Activated CD8-positive, alpha-beta memory T cell treated with anti-CD3 and anti-CD28 coated beads, Interleukin-2, amount 50 U/mL, for 1 hour (primary cell): ENCODE measurements around the gene BFSP1.

Experiments used
- DNase-seq: peaks from one replicate; pipeline ENCODE4 v3.0.0-alpha.2; 2020; ENCODE audit errors: extremely low read depth

Gene BFSP1

DNA sequence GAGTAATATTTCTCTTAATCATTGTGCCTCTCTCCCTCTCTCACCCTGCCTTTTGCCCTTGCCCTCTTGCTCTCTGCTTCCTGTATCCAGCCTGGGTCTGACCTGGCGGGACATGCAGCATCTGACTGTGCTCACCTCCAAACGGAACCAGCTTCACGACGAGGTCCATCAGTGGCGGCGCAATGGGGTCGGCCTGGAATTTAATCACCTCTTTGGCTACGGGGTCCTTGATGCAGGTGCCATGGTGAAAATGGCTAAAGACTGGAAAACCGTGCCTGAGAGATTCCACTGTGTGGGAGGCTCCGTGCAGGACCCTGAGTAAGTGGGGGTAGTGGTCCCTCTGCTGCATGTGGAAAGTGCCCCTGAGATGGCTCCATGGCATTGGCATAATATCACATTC is 65.9 kb downstream of the BFSP1 start:
- no peak for DNase-seq

- no peak for DNase-seq
These were observed 67.5 kb downstream of the BFSP1 start for GRCh38 chr20:17463711-17464110.

GRCh38 chr20:17461941-17462340 is 69.2 kb downstream of the BFSP1 start:
- no peak for DNase-seq

- no peak for DNase-seq
These were observed 71.1 kb downstream of the BFSP1 start for GRCh38 chr20:17460119-17460518.

DNA sequence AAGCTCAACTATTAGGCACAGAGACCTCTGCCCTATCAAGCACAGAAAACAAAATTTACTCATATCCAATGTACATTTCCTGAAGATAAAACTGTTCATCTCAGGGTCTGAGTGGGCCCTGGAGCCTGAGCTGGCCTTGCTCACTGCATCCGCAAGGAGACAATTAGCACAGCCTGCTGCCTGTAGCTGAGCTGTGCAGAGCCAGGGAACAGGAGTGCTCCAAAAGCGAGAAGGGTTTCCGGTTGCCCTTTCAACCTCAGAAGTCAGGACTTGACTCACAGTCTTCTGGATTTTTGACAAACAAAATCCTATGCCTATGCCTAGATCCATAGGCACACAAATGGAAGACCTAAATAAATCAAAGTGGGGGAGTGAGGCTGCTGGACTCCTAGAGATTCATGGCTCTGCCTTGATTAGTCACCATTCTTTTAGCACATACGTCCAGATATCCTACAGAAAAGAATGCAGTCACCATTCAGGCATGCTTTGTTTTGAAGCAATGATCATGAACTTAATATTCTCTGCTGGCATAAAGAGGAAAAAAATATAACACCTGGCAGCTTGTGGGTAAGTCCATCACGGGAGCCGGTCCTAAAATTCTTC is 73.5 kb downstream of the BFSP1 start:
- DNase-seq, result no peak

- no peak for DNase-seq
These were observed 74.1 kb downstream of the BFSP1 start for GRCh38 chr20:17457079-17457478.

DNA sequence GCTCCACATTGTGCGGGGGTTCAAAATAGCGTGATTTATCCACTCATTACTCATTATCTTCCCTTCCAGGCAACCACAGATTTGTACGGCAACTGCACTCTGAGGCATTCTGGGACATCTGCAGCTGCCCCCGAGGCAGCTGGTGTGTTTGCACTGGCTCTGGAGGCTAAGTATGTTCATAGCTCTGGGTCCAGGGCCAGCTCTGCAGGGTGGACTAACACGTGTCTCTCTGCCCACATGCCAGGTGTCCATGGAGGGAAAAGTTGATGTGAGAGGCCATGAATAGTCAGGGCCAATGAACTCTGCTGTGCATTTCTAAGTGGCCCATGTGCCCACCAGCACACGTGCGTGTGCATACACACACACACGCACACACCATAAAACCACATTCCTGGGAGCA is 74.9 kb downstream of the BFSP1 start:
- DNase-seq, result no peak

DNA sequence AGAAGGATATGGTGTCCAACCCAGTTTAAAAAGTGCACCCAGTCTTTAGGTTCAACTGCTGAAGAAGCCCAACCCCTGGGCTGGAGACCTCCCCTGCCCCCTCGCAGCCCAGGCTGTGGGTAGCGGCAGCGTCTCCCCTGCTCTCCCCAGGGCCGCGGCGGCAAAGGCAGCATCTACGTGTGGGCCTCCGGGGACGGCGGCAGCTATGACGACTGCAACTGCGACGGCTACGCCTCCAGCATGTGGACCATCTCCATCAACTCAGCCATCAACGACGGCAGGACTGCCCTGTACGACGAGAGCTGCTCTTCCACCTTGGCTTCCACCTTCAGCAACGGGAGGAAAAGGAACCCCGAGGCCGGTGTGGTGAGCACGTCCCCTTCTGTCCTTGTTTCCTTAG is 77.6 kb downstream of the BFSP1 start:
- DNase-seq, result no peak

- no peak for DNase-seq
These were observed 78.7 kb downstream of the BFSP1 start for GRCh38 chr20:17452441-17452840.

GRCh38 chr20:17449031-17449430 is 82.1 kb downstream of the BFSP1 start:
- DNase-seq, result no peak

DNA sequence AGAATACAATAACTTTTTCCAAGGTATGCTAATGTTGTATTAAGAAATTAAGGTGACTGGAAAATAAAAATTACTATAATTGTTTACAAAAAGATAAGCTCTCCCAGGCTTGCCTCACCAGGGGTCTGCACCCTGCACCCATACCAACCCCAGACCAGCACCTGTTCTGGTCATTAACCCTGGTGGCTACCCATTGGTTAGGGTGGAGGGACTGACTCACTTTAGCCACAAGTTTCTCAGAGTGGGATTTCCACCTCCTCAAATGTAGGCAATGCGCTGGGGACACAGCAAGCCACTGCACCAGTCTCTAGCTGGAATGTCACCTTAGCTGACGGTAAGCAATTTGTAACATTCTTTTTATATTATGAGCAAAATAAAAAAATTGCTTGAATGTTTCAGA is 83.1 kb downstream of the BFSP1 start:
- no peak for DNase-seq

DNA sequence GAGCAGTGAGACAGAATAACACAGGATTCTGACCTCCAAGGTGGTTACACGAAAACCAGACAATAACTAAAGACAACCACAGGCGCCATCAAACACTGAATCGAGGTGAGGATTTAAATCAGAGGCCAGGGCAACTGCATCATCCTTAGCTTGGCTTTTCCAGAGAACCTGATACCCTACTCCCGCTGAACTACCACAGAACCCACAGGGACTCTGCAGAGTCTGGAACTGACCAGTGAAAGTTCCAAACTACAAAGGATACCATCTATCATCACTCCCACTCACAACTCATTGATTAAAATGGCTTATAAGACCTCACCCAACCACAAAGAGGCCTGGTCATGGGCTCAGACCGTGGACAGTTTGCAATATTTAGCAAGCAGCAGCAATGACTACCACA is 85.0 kb downstream of the BFSP1 start:
- no peak for DNase-seq

DNA sequence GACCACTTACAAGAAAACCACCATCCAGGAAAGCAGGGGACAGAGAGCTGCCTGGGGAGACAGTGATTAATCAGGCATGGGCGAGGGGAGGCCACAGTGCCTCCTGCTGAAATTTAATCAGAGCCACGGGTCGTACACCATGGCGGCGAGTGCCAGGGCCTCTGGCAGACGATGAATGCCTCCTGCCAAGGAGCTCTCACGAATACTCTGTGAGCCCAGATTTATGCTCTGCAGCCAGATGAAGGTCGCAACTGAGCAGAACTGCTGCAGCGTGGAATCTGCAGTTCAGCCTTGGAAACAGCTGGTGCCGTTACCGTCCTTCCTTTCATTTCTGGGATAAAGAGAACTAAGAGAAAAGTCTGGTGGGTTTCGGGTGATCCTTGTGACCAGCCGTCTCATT is 85.6 kb downstream of the BFSP1 start:
- no peak for DNase-seq

- no peak for DNase-seq
These were observed 87.1 kb downstream of the BFSP1 start for GRCh38 chr20:17444091-17444490.
